COLO668 (cell line): ENCODE data around the gene LRRK1.
"Not testable (repeated sequence)": the region's sequence is repeated elsewhere in the genome, so short reads cannot be mapped to it uniquely, and the experiment has no call there.

Experiments used
- DNase-seq: peaks from one replicate; lab custom pipeline; 2025; ENCODE audit not compliant: unreplicated experiment; lab: John Stamatoyannopoulos, UW

LRRK1 gene

DNA sequence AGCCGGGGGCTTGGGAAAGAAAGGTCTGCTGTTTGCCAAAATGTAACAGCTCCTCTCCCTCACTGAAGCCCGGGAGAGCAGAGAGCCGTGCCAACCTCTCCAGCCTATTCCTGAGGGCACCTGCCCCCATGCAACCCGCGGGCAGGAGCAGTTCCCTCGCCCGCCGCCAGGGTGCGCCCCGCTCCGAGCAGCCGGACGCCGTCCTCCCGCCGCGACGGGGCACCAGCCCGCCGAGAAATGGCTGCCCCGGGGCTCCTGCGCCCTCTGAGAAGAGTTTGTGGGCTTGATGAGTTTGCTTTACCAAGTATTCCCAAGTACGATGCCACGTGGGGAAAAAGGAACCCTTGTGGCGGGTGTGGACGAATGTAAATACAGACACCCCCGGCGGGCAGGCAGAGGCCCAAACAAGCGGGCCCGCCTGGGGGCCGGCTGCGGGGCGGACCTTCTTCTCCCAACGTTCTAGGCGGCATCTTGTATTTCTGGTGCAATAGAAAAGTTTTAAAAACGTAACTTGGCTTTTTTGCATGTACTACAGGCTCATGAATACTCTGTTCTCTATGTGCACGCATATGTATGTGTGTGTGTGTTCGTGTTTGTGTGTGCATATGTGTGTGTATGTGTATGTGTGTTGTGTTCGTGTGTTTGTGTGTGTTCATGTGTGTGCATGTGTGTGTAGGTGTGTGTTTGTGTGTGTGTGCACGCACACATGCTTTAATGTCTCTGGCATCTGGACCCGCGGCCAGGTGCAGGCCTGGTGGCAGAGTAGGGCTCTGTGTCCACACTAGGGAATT is 169.8 kb downstream of the LRRK1 start:
- DNase-seq: peak; percentile 53

DNA sequence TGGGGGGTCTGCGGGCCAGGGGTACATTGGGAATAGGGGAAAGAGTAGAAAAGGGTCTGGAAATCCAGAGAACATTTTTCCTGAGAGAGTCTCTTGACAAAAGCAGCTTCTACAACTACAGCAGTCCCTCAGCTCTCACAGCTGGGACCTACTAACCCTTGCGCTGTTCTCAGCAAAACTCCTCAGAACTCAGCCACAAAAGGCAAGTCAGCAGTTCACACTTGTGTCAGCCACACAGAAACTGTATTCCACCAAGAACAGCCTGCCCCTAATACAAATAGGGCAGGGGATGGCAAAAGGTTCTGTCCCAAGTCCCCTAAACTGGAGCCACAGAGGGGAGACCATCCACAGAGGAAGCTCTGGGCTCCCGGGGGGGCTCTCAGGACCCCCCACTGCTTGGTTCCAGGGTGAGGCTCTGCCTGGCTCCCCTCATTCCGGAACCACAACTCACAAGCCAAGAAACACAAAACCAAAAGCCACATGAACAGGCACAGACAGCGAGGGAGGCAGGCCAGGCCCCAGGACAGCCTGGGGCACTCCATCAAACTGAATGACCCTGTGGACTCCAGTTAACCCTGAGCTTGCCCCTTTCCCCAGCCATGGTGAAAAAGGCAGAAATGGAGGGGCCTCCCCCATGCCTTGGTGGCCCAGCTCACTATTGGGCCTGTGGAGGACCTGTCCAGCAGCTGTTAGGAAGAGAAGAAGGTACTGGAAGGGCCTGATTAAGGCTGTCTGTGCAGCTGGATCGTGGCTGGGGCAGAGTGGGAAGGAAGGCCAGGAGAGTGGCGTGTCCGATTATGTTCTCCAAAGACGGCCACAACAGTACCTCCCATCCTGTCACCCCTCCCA is 170.6 kb downstream of the LRRK1 start:
- no peak for DNase-seq

DNA sequence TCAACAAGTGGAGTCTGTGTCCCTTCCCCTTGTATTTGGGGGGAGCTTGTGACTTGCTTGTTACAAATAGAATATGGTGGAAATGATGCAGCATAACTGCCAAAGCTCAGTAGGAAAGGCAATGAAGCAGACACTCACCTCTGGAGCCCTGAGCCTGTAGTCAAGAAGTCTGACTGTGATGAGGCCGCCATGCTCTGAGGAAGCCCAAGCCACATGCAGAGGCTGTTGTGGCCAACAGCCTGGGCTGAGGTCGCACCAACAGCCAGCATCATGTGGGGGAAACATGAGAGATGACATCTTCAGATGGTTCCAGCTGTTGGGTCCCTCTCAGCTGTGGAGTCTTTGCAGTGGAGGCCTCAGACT is 171.3 kb downstream of the LRRK1 start:
- DNase-seq: no peak

DNA sequence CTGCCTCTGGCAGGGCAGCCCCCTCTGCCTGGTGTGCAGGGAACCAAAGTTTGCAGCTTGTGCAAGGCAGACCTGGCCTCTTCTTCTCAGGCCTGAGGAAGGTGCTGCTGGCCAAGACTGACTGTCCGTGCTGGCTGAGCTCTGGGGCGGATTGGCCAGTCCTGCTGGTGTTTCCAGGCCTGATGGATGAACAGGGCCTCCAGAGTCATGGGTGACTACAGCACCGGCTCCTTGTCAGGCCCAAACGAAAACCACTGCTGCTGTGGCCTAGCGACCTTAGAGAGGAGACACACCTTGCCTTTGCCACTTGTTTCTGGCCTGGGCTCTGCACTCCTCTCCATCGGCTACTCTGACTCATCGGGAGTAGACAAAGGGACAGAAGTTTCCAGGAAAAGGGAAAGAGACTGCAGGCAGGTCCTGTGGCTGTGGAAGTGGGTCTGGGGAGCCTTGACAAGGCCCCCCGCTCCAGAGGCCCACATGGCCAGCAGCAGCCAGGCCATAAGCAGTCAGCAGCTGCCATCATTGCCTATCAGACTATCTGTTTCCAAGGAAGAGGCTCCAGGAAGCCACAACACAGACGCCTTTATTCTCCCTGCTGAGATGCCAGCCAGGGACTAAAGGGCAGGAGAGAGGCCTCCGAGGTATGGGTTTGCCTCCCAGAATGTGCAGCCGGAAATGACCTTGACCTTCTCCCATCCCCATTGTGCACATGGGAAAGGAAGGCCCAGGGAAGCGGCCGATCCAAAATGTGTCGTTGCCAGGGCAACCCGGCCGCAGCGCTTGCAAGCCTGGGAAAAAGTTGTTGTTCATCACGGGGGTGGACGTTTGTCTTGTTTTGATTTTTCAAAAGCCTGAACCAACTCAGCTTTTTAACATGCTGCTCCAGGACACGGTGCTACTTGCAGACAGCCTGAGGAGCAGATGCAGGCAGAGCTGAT is 172.2 kb downstream of the LRRK1 start:
- no peak for DNase-seq

DNA sequence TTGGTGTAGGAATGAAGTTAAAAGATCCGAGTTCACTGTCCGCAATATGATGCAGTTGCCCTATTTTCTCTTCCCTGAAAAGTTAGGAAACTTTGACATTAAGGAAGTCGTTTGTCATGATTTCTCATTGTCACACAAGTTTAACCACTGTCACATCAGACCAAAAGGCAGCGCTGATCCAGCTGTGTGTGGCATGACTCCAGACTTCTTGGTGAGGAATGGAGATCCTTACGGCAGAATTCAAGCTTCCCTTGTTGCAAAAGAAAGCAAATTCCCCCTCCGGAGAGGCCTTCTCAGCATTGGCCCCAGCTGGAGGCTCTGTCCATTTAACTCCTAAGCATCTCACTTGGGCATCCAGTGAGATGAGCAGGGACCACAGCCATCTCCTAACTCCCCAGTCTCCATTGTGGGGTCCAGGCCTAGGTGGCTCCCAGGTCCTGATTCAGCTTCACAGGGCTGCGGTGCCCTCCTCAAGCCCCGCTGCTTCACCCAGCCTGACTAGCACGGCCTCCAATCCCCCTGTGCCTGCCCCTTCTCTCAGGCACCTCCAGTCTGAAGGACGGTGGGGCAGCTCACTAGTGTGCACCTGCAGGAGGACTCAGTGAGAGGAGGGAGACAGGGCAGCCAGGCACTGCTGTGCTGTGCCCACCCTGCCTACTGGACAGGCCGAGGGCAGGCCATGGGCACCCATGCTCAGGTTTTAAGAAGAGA is 173.2 kb downstream of the LRRK1 start:
- DNase-seq: no peak

DNA sequence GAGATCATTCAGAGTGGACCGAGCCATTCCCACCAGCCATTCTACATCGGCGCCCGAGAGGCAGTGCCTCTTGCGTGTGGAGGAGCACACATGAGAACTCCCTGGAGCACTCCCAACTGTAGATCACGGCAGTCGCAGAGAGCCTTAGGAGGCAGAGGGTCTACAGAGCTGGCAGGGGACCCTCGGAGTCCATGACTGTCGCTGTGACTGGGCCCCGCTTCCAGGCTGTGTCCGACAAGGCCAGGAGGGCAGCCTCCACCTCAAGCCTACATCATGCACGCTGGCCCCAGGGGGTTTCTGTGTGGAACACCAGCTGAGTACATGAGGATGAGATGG is 173.7 kb downstream of the LRRK1 start:
- DNase-seq: no peak

DNA sequence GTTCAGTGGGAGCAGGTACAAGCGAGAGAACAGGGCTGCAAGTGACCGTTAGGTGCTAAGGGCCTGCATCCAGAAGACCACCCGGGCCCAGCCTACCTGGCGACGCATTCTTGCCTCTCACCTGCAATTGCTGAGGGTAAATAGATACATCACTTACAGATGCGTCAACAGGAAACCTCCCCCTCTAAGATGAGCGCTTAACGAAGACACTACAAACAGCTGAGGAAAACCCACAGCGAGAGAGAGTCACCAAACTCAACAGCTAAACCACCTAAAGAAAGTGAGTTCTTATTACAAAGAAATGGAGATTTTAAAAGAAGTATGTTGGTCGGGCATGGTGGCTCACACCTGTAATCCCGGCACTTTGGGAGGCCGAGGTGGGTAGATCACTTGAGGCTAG is 174.8 kb downstream of the LRRK1 start:
- no peak for DNase-seq

DNA sequence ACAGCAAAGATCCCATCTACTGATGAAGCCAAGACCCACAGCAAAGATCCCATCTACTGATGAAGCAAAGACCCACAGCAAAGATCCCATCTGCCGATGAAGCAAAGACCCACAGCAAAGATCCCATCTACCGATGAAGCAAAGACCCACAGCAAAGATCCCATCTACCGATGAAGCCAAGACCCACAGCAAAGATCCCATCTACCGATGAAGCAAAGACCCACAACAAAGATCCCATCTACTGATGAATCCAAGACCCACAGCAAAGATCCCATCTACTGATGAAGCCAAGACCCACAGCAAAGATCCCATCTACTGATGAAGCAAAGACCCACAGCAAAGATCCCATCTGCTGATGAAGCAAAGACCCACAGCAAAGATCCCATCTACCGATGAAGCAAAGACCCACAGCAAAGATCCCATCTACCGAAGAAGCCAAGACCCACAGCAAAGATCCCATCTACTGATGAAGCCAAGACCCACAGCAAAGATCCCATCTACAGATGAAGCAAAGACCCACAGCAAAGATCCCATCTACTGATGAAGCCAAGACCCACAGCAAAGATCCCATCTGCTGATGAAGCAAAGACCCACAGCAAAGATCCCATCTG is 176.7 kb downstream of the LRRK1 start:
- not testable (repeated sequence) for DNase-seq

DNA sequence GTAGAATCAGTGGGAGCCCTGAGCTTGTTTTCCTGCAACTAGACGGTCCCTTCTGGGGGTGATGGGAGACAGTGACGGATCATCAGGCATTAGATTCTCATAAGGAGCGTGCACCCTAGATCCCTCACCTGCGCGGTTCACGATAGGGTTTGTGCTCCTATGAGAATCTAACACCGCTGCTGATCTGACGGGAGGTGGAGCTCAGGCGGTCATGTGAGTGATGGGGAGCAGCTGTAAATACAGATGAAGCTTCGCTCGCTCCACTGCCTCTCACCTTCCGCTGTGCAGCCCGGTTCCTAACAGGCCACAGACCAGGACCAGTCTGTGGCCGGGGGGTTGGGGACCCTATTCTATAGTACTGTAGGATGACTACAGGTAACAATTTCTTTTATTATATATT is 178.0 kb downstream of the LRRK1 start:
- no peak for DNase-seq

DNA sequence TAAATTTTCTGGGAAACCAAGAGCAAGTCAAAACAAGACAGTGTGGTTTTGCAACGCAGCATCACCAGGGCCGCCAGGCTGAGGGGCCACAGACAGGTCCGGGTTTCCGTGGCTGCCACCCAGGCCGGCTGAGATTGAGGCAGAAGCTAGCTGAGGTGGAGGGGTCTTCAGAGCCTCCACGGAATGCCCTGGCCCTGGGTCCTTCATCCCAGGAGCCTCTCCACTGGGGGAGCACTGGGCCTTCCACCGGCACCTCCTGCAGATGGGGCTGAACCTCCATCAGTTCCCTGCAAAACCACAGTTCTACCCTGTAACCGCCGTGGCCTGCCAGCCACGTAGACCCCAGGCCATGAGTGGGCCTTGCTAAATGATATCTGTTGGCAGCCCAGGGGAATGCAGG is 180.0 kb downstream of the LRRK1 start:
- no peak for DNase-seq

DNA sequence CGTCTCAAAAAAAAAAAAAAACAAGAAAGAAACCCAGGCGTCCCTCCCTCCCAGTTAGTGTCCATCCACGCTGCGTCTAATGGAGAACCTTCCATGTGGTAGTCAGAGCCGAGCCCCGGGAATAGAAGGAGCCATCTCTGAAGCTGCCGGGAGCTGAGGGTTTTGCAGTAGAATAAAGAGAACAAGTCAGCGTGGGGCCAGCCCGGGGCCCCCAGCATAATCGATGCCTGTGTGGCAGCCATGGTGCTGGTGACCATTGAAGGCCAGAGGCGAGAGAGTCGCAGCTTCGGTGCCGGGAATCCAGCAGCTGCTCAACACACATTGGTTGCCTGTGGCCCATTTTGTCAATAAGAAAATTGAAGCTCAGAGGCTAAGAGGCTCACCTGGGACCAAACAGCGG is 181.0 kb downstream of the LRRK1 start:
- DNase-seq: no peak

DNA sequence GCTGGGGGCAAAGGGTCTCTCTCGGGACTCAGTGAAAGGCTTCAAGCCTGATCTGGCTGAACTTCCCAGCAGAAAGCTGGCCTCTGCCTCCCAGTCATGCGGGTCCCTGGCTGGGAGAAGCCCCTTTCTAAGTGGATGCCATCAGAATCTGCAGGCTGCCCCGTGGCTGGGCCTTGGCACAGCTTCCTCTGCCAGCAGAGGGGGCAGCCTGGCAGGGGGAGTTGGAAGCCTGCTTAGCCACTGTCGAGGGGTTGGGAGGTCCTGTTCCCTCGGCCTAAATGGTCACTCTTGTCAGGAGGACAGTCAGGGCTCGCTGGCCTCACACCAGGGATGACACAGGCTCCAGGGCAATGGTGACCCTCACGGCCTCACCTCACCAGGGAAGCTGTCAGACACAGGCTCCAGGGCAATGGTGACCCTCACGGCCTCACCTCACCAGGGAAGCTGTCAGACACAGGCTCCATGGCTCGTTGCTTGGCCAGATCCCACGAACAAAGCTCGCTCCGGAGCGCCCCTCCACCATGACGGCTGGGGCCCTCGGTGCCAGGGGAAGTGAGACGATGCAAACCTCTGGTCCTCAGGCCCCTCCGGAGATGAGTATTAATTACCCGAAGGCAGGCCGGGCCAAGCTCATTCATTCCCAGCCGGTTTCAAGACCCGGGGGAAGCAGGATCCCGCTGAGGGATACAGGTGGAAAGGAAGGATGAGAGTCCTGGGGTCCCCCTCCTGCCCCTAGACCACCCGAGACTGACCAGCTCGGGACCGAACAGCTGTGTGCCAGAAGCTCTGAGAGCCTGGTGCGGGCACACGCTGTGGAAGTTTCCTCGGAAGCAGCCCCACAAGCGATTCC is 181.7 kb downstream of the LRRK1 start:
- DNase-seq: no peak

DNA sequence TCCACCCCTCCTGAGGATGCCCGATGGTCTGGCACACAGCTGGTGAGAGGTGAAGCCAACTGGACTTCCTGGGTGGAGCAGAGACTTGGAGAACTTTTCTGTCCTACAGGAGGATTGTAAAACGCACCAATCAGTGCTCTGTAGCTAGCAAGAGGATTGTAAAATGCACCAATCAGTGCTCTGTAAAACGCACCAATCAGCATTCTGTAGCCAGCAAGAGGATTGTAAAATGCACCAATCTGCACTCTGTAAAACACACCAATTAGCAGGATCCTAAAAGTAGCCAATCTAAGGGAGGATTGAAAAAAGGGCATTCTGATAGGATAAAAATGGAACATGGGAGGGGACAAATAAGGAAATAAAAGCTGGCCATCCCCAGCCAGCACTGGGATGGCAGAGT is 182.5 kb downstream of the LRRK1 start:
- no peak for DNase-seq

DNA sequence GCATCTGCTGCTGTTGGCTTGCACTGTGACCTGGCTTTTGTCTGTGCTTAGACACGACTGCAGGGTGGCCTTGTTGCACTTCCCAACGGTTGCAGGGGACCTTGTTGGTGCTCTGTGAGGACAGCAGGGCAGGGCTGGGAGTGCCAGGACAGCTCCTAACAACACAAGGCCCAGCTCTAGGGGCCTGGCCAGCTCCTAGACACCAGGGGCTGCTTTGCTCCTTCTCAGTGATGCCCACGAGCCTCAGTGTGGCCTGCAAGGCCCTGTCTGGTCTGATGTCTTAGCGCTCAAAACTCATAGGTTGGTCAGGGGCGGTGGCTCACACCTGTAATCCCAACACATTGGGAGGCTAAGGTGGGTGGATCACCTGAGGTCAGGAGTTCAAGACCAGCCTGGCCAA is 183.6 kb downstream of the LRRK1 start:
- no peak for DNase-seq

DNA sequence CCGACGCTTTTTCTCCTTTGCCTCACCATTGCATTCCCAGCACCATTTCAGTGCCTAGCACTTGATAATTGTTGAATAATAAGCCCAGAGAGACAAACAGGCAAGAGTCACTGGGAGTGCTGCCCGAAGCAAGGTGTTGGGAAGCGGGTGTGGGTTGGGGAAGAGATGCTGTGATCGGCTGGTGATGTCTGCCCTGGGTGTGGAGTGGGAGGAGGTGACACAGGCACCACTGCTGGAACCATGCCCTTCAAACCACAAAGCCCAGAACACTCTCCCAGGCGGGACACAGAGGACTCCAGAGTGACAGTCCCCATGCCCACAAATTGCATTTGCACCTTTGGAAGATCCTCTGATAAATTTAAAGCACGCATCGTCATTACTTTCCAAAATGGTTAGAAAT is 184.4 kb downstream of the LRRK1 start:
- no peak for DNase-seq

DNA sequence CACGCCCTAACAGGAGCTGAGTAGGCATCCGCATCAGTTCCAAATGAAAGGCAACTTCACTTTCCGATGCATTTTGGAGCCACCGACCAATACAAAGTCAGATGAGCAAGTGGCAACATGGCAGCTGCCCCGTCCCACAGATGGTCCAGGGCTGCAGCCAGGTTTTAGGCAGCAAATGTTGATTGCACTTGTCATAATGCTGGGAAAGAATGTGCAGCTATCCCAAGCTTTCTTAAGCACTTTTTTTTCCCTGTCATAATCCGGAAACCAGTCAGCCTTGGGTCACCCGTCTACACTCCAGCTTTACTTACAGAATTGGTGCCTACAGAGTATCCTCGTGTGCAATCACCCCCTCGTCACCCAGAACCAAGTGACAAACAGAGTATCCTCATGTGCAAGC is 185.0 kb downstream of the LRRK1 start:
- DNase-seq: no peak

DNA sequence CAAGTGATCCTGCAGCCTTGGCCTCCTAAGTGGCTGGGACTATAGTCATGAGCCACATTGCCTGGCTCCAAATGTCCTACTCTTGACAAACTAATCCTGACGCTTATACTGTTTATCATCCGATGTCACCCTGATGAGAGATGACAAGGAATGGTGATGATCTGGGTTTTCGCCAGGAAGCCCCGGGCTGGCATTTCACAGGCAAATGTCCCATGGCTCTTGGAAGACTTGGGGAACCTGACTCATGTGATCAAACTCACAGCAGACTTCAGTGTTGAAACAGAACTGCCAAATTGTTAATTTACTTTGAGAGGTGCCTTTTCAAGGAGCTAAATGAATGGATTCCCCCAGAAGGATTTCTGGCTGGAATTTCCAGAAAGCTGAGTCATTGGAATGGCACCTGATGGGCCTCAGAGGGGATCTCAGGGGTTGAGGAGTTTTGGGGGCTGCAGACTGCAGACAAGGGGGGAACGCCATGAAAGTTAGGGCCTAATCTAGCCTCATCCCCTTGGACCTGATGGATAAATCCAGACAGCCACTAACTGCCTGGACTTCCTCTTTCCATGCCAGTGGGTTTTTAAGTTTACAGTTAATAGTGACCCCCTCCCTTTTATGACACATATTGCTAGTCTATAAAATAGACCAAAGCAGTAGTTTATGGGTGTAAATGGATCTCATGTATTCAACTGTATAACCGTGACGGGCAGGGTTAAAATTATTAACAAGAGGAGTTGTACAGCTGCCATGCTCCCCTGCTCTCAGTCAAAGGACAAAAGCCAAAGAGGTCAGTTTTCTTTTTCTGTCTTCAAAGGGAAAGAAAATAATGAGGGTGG is 186.1 kb downstream of the LRRK1 start:
- DNase-seq: no peak

DNA sequence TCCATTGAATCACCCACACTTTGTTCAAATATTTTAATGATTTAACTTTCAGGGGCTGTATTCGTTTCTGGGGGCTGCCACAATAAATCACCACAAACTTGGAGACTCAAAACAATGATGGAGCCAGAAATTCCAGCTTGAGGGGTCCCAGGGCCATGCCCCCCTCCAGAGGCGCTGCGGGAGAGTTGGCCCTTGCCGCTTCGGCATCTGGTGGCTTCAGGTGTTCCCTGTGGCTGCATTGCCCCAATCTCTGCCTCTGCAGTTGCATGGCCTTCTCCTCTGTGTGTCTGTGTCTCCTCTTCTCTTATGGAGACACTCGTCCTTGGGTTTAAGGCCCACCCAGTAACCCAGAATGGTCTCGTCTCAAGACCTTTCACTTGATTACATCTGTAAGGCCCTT is 187.9 kb downstream of the LRRK1 start:
- DNase-seq: no peak
